SK-N-SH (cell line): Measurements from ENCODE around the gene SFSWAP. TPM values are rescaled to one million over a fixed set of nuclear protein-coding genes. Genes with fewer than 3 reads are reported as not detected.

ENCODE experiments used
- CTCF ChIA-PET: fragments of 300-600, 350-600 bp; formaldehyde crosslinking; extraction: SDS; loops from one replicate; lab custom pipeline; 2021; lab: Yijun Ruan, JAX
- POLR2A ChIA-PET: fragments of 350-600 bp; sonication (Branson Sonifier 250); formaldehyde crosslinking; extraction: SDS; loops from one replicate; lab custom pipeline; 2020; ENCODE audit warnings: antibody characterized with exemption, inconsistent platforms; lab: Yijun Ruan, JAX
- DNase-seq: peaks from one replicate; pipeline ENCODE4 v3.0.0; 2012
- H2AFZ ChIP-seq: fragments of 200-600 bp; sonication (generic); 2 replicates; pipeline ENCODE4 v1.8.1; 2016; ENCODE audit warnings: antibody characterized with exemption, mild to moderate bottlenecking, low read depth
- H3F3A ChIP-seq: fragments of 200-600 bp; sonication (generic); replicated peaks from 2 replicates; pipeline ENCODE3; 2016; ENCODE audit warnings: antibody characterized with exemption, mild to moderate bottlenecking; ENCODE audit not compliant: insufficient read depth
- H3K27ac ChIP-seq, 2 experiments: fragments of 200-500 bp in 1 of 2; fragments of 200-600 bp in 1 of 2; sonication (Bioruptor generic) in 1 of 2; sonication (generic), shearing (Covaris generic) in 1 of 2; 2 replicates each; pipeline versions ENCODE4 v1.5.1 to v1.6.1; 2014 to 2016; ENCODE audit warnings: low read depth in 2 of 2, inconsistent platforms in 1 of 2, low read length in 1 of 2, mild to moderate bottlenecking in 1 of 2, mixed read lengths in 1 of 2
- H3K27me3 ChIP-seq: fragments of 200-600 bp; sonication (generic), shearing (Covaris generic); 2 replicates; pipeline ENCODE4 v1.6.1; 2016; ENCODE audit warnings: mixed run types; ENCODE audit not compliant: insufficient read depth
- H3K36me3 ChIP-seq, 2 experiments: fragments of 200-500 bp in 1 of 2; fragments of 200-600 bp in 1 of 2; sonication (Bioruptor generic) in 1 of 2; sonication (generic) in 1 of 2; replicated peaks in 1 of 2; 2 replicates each; pipeline versions ENCODE3 to v1.5.1; 2014 to 2016; ENCODE audit warnings: low read length in 1 of 2, mild to moderate bottlenecking in 1 of 2; ENCODE audit not compliant: insufficient read depth in 2 of 2, control insufficient read depth in 1 of 2
- H3K4me1 ChIP-seq, 2 experiments: fragments of 200-500 bp in 1 of 2; fragments of 200-600 bp in 1 of 2; sonication (Bioruptor generic) in 1 of 2; sonication (generic), shearing (Covaris generic) in 1 of 2; 2 replicates each; pipeline versions ENCODE4 v1.5.1 to v1.6.1; 2014 to 2016; ENCODE audit warnings: low read depth in 1 of 2, low read length in 1 of 2, mixed run types in 1 of 2; ENCODE audit not compliant: insufficient read depth in 2 of 2, control insufficient read depth in 1 of 2
- H3K4me2 ChIP-seq: fragments of 200-600 bp; sonication (generic), shearing (Covaris generic); 2 replicates; pipeline ENCODE4 v1.6.1; 2017; ENCODE audit warnings: mixed run types
- H3K4me3 ChIP-seq, 2 experiments: fragments of 200-500 bp in 1 of 2; fragments of 200-600 bp in 1 of 2; sonication (Bioruptor generic) in 1 of 2; sonication (generic), shearing (Covaris generic) in 1 of 2; 2 replicates each; pipeline versions ENCODE4 v1.5.1 to v1.8.1; 2014 to 2016; ENCODE audit warnings: low read depth in 2 of 2, inconsistent platforms in 1 of 2, low read length in 1 of 2, mild to moderate bottlenecking in 1 of 2, mixed read lengths in 1 of 2, moderate library complexity in 1 of 2
- H3K79me2 ChIP-seq: fragments of 200-600 bp; sonication (generic); 2 replicates; pipeline ENCODE4 v1.8.1; 2017; ENCODE audit warnings: mild to moderate bottlenecking; ENCODE audit not compliant: insufficient read depth
- H3K9ac ChIP-seq: fragments of 200-600 bp; sonication (generic); 2 replicates; pipeline ENCODE4 v1.6.1; 2017; ENCODE audit warnings: mixed run types
- H3K9me2 ChIP-seq: fragments of 200-600 bp; sonication (generic); 2 replicates; pipeline ENCODE4 v1.6.1; 2017; ENCODE audit warnings: mixed run types
- H3K9me3 ChIP-seq: fragments of 200-600 bp; sonication (generic); 2 replicates; pipeline ENCODE4 v1.6.1; 2017; ENCODE audit warnings: mixed run types, mild to moderate bottlenecking, moderate library complexity
- H4K20me1 ChIP-seq: fragments of 200-600 bp; sonication (generic); 2 replicates; pipeline ENCODE4 v1.6.1; 2017; ENCODE audit warnings: mild to moderate bottlenecking, mixed run types; ENCODE audit not compliant: insufficient read depth
- CHD2 ChIP-seq: fragments of 150-350 bp; IDR thresholded peaks from 2 replicates; pipeline ENCODE4 v1.6.1; 2018; ENCODE audit warnings: low read length; ENCODE audit not compliant: partially characterized antibody
- EP300 ChIP-seq, 2 experiments: IDR thresholded peaks; 2 replicates each; pipeline versions ENCODE4 v1.4.0 to v1.6.1; 2012; ENCODE audit warnings: borderline replicate concordance in 1 of 2, low read depth in 1 of 2, low read length in 1 of 2
- IRF3 ChIP-seq: fragments of 150-350 bp; IDR thresholded peaks from 2 replicates; pipeline ENCODE4 v1.6.1; 2016; ENCODE audit warnings: mild to moderate bottlenecking, low read depth, low read length
- JUND ChIP-seq: IDR thresholded peaks from 2 replicates; pipeline ENCODE4 v1.4.0; 2012
- MAX ChIP-seq: IDR thresholded peaks from 2 replicates; pipeline ENCODE4 v1.4.0; 2012; ENCODE audit warnings: low read depth
- MEF2A ChIP-seq: IDR thresholded peaks from 2 replicates; pipeline ENCODE4 v1.4.0; 2012; ENCODE audit warnings: low read depth, borderline replicate concordance
- MXI1 ChIP-seq: IDR thresholded peaks from 2 replicates; pipeline ENCODE4 v1.6.1; 2012; ENCODE audit warnings: mild to moderate bottlenecking, low read depth, low read length, improper control_type of control experiment
- NFIC ChIP-seq: IDR thresholded peaks from 2 replicates; pipeline ENCODE4 v1.4.0; 2012; ENCODE audit warnings: borderline replicate concordance
- NRF1 ChIP-seq: IDR thresholded peaks from 2 replicates; pipeline ENCODE4 v1.6.1; 2012; ENCODE audit warnings: low read depth, mild to moderate bottlenecking, low read length
- PBX3 ChIP-seq: IDR thresholded peaks from 2 replicates; pipeline ENCODE4; 2012
- POLR2AphosphoS5 ChIP-seq: IDR thresholded peaks from 2 replicates; pipeline ENCODE4 v1.6.1; 2012; ENCODE audit warnings: low read depth, low read length
- RFX5 ChIP-seq: IDR thresholded peaks from 2 replicates; pipeline ENCODE4 v1.6.1; 2012; ENCODE audit warnings: mild to moderate bottlenecking, improper control_type of control experiment, low read length
- SIN3A ChIP-seq: IDR thresholded peaks from 2 replicates; pipeline ENCODE4 v1.6.1; 2012; ENCODE audit warnings: low read depth, mild to moderate bottlenecking, low read length, moderate library complexity, borderline replicate concordance
- TEAD4 ChIP-seq: IDR thresholded peaks from 2 replicates; pipeline ENCODE4 v1.4.0; 2012; ENCODE audit warnings: mild to moderate bottlenecking, borderline replicate concordance; ENCODE audit not compliant: insufficient read depth
- YY1 ChIP-seq: IDR thresholded peaks from 2 replicates; pipeline ENCODE4 v1.4.0; 2012; ENCODE audit warnings: low read depth, mild to moderate bottlenecking
- WGBS: methylation state at CpG from one replicate; pipeline ENCODE4 v1.1.6; 2017; ENCODE audit warnings: low lambda C conversion rate; 5-methylcytosine and 5-hydroxymethylcytosine counted together
- polyA plus RNA-seq, 3 experiments: library from polyadenylated mRNA; depleted of rRNA; stranded (reverse); fragments of >200 nt; gene quantifications; 2 replicates each; pipeline ENCODE4 v1.2.3, GENCODE V29; 2012
- TF ChIP-seq, protein P1 (sequence below): IDR thresholded peaks from 2 replicates; pipeline ENCODE4 v1.6.1; 2012; ENCODE audit warnings: mild to moderate bottlenecking, low read depth, low read length, moderate library complexity
- TF ChIP-seq, protein P2 (sequence below): IDR thresholded peaks from 2 replicates; pipeline ENCODE4 v1.4.0; 2012; ENCODE audit warnings: low read depth, borderline replicate concordance

The SFSWAP gene
- polyA plus RNA-seq, 1 of the 3 experiments (the other 2 are of a cell fraction), result 27.9 TPM

GRCh38 chr12:131692431-131692830, 18.5 kb upstream of the SFSWAP start (continued):
- TF ChIP-seq PBX3, result no peak
- no peak for TF ChIP-seq EP300 (IDR thresholded peaks at IDR 0.05; ENCODE audit: borderline replicate concordance in 1 of 2, low read depth in 1 of 2, low read length in 1 of 2)
- no peak for TF ChIP-seq NFIC
- TF ChIP-seq MEF2A, result no peak
- TF ChIP-seq MAX, result no peak
- TF ChIP-seq IRF3, result no peak
- TF ChIP-seq, all 33 proteins: peak for 0

DNA sequence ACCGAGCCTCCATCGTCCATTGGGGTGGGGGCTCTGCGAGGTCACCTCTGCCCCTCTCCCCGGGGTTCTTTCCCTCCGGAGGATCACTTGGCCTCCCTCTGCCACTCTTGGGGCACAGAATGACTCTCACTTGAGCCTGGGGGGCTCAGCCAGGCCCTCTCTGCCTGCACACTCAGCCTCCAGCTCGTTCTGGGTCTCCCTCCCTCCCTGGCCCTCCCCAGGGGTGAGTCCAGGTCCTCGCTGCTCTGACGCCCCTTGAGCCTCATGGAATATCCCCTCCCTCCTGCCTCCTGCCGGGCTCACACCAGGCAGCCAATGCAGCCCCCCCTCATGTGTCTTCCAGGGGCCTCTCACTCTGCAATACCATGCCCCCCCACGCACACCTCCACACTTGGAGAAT, 17.7 kb upstream of the SFSWAP start:
- Histone ChIP-seq H3K4me1 (no peaks in the 10 kb centered on the region), H3F3A (no peaks in the 10 kb centered on the region), H3K4me2 (no peak overlapping the region), H4K20me1 (no peaks in the 10 kb centered on the region), H3K79me2 (no peaks in the 10 kb centered on the region), H3K36me3 (no peaks in the 10 kb centered on the region), H2AFZ (no peak overlapping the region), H3K9ac (no peak overlapping the region), H3K27me3 (no peaks in the 10 kb centered on the region), H3K27ac (no peak overlapping the region), H3K9me3 (no peaks in the 10 kb centered on the region), H3K4me3 (no peak overlapping the region), H3K9me2 (no peaks in the 10 kb centered on the region)
- WGBS, result 44% methylated on average over 10 of the region's 10 CpGs
- no peak for DNase-seq
- ChIA-PET POLR2A (no interaction called here), CTCF (no interaction called here)
- no peak for TF ChIP-seq EP300 (IDR thresholded peaks at IDR 0.05; ENCODE audit: borderline replicate concordance in 1 of 2, low read depth in 1 of 2, low read length in 1 of 2)
- TF ChIP-seq NFIC, result no peak
- no peak for TF ChIP-seq POLR2AphosphoS5
- TF ChIP-seq, protein P1, sequence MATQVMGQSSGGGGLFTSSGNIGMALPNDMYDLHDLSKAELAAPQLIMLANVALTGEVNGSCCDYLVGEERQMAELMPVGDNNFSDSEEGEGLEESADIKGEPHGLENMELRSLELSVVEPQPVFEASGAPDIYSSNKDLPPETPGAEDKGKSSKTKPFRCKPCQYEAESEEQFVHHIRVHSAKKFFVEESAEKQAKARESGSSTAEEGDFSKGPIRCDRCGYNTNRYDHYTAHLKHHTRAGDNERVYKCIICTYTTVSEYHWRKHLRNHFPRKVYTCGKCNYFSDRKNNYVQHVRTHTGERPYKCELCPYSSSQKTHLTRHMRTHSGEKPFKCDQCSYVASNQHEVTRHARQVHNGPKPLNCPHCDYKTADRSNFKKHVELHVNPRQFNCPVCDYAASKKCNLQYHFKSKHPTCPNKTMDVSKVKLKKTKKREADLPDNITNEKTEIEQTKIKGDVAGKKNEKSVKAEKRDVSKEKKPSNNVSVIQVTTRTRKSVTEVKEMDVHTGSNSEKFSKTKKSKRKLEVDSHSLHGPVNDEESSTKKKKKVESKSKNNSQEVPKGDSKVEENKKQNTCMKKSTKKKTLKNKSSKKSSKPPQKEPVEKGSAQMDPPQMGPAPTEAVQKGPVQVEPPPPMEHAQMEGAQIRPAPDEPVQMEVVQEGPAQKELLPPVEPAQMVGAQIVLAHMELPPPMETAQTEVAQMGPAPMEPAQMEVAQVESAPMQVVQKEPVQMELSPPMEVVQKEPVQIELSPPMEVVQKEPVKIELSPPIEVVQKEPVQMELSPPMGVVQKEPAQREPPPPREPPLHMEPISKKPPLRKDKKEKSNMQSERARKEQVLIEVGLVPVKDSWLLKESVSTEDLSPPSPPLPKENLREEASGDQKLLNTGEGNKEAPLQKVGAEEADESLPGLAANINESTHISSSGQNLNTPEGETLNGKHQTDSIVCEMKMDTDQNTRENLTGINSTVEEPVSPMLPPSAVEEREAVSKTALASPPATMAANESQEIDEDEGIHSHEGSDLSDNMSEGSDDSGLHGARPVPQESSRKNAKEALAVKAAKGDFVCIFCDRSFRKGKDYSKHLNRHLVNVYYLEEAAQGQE, result no peak
- TF ChIP-seq, protein P2, sequence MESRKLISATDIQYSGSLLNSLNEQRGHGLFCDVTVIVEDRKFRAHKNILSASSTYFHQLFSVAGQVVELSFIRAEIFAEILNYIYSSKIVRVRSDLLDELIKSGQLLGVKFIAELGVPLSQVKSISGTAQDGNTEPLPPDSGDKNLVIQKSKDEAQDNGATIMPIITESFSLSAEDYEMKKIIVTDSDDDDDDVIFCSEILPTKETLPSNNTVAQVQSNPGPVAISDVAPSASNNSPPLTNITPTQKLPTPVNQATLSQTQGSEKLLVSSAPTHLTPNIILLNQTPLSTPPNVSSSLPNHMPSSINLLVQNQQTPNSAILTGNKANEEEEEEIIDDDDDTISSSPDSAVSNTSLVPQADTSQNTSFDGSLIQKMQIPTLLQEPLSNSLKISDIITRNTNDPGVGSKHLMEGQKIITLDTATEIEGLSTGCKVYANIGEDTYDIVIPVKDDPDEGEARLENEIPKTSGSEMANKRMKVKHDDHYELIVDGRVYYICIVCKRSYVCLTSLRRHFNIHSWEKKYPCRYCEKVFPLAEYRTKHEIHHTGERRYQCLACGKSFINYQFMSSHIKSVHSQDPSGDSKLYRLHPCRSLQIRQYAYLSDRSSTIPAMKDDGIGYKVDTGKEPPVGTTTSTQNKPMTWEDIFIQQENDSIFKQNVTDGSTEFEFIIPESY, result no peak
- no peak for TF ChIP-seq IRF3
- no peak for TF ChIP-seq RFX5
- no peak for TF ChIP-seq MXI1
- TF ChIP-seq SIN3A, result no peak
- TF ChIP-seq YY1, result no peak
- no peak for TF ChIP-seq MAX
- TF ChIP-seq TEAD4, result no peak
- TF ChIP-seq CHD2, result no peak
- TF ChIP-seq JUND, result no peak
- no peak for TF ChIP-seq MEF2A
- no peak for TF ChIP-seq NRF1
